H1 (cell line): ENCODE data around the gene LVRN.

Experiments used
- CHD2 ChIP-seq: IDR thresholded peaks from 2 replicates; pipeline ENCODE4 v1.6.1; 2012; ENCODE audit warnings: low read length, improper control_type of control experiment
- CREB1 ChIP-seq: IDR thresholded peaks from 2 replicates; pipeline ENCODE4 v1.6.1; 2012; ENCODE audit warnings: inconsistent platforms
- EZH2 ChIP-seq: fragments of 200-600 bp; sonication (generic); IDR thresholded peaks from 2 replicates; pipeline ENCODE4 v1.7.1; 2012; ENCODE audit warnings: low read depth, mild to moderate bottlenecking, moderate library complexity, low read length, inconsistent platforms; ENCODE audit not compliant: severe bottlenecking
- GTF2F1 ChIP-seq: IDR thresholded peaks from 2 replicates; pipeline ENCODE4 v1.6.1; 2012; ENCODE audit warnings: low read depth, low read length, improper control_type of control experiment, borderline replicate concordance
- HDAC2 ChIP-seq, 2 experiments: fragments of 300-600 bp in 1 of 2; sonication (generic) in 1 of 2; IDR thresholded peaks; 2 replicates each; pipeline ENCODE4 v1.6.1; 2011 to 2012; ENCODE audit warnings: low read depth in 2 of 2, low read length in 2 of 2, mild to moderate bottlenecking in 2 of 2, moderate library complexity in 2 of 2, borderline replicate concordance in 1 of 2, inconsistent platforms in 1 of 2
- HDAC6 ChIP-seq: IDR thresholded peaks from one replicate; pipeline ENCODE4 v1.7.1; 2012; ENCODE audit warnings: low read depth, mild to moderate bottlenecking, inconsistent platforms, low read length, moderate library complexity
- JUND ChIP-seq: IDR thresholded peaks from 2 replicates; pipeline ENCODE4 v1.6.1; 2011; ENCODE audit warnings: mild to moderate bottlenecking, improper control_type of control experiment, low read length
- KDM5A ChIP-seq: fragments of 200-600 bp; IDR thresholded peaks from 2 replicates; pipeline ENCODE4 v1.7.1; 2012; ENCODE audit warnings: mild to moderate bottlenecking, low read length, inconsistent platforms, mixed read lengths
- POLR2AphosphoS5 ChIP-seq: IDR thresholded peaks from 2 replicates; pipeline ENCODE4 v1.6.1; 2011; ENCODE audit warnings: low read depth, low read length
- RAD21 ChIP-seq, 2 experiments: IDR thresholded peaks in 1 of 2; conservative IDR thresholded peaks in 1 of 2; 2 replicates each; pipeline ENCODE4 v1.6.1; 2011; ENCODE audit warnings: low read depth in 2 of 2, low read length in 2 of 2, improper control_type of control experiment in 1 of 2, inconsistent platforms in 1 of 2, mild to moderate bottlenecking in 1 of 2, moderate library complexity in 1 of 2
- RFX5 ChIP-seq: IDR thresholded peaks from 2 replicates; pipeline ENCODE4 v1.6.1; 2011; ENCODE audit warnings: low read depth, low read length, improper control_type of control experiment, borderline replicate concordance
- SUZ12 ChIP-seq: fragments of 200-600 bp; sonication (generic); IDR thresholded peaks from 2 replicates; pipeline ENCODE4 v1.6.1; 2012; ENCODE audit warnings: mild to moderate bottlenecking, inconsistent platforms, low read length, moderate library complexity, mixed read lengths
- TF ChIP-seq, protein P1 (sequence below), 3 experiments: IDR thresholded peaks; 1 replicate in 2 of 3; 2 replicates in 1 of 3; pipeline versions ENCODE4 v1.5.1 to v1.6.1; 2011; ENCODE audit warnings: low read length in 3 of 3, mild to moderate bottlenecking in 3 of 3, inconsistent platforms in 2 of 3, low read depth in 1 of 3, moderate library complexity in 1 of 3; ENCODE audit not compliant: insufficient read depth in 1 of 3; ENCODE audit errors: control extremely low read depth in 1 of 3

DNA sequence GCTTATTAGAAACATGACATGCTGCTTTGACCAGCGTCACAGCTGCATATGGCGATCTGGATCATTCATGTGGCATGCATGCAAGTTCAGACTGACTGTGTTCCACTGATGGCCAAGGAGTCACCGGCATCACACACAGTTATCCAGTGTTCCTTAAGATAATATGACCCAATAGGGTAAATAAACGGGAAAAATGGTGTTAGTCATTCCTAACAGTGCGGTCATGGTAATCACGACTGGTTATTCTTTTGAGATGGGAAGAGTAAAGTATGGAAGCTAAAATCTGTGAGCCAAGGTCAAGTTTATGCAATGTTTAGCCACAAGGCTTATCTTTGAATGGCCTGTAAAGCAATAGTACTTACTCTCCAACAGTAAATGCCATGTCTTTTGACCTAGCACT lies 29.3 kb upstream of the LVRN start:
- TF ChIP-seq, protein P1, sequence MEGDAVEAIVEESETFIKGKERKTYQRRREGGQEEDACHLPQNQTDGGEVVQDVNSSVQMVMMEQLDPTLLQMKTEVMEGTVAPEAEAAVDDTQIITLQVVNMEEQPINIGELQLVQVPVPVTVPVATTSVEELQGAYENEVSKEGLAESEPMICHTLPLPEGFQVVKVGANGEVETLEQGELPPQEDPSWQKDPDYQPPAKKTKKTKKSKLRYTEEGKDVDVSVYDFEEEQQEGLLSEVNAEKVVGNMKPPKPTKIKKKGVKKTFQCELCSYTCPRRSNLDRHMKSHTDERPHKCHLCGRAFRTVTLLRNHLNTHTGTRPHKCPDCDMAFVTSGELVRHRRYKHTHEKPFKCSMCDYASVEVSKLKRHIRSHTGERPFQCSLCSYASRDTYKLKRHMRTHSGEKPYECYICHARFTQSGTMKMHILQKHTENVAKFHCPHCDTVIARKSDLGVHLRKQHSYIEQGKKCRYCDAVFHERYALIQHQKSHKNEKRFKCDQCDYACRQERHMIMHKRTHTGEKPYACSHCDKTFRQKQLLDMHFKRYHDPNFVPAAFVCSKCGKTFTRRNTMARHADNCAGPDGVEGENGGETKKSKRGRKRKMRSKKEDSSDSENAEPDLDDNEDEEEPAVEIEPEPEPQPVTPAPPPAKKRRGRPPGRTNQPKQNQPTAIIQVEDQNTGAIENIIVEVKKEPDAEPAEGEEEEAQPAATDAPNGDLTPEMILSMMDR (IDR thresholded peaks at IDR 0.05; ENCODE audit: control extremely low read depth in 1 of 3, insufficient read depth in 1 of 3, low read depth in 1 of 3, low read length in 3 of 3), result no peak
- TF ChIP-seq RFX5 (no peak), HDAC6 (no peak), RAD21 (IDR thresholded peaks at IDR 0.05 in 1 of 2, conservative IDR thresholded peaks at IDR 0.05 in 1 of 2; ENCODE audit: low read depth in 2 of 2, low read length in 2 of 2) (no peak), JUND (no peak), SUZ12 (no peak), POLR2AphosphoS5 (no peak), HDAC2 (IDR thresholded peaks at IDR 0.05; ENCODE audit: borderline replicate concordance in 1 of 2, low read depth in 2 of 2, low read length in 2 of 2) (no peak), EZH2 (no peak), GTF2F1 (no peak), CREB1 (no peak), CHD2 (no peak), KDM5A (no peak)
